Lower leg skin (tissue), 3 donors: ENCODE measurements around the gene TXLNA.

ENCODE experiments used
- CTCF ChIP-seq, 3 donors: fragments of 450-650 bp; IDR thresholded peaks; one replicate each; pipeline ENCODE4 v1.5.1; 2016; ENCODE audit warnings: antibody characterized with exemption in 3 of 3, mild to moderate bottlenecking in 3 of 3, moderate library complexity in 2 of 3
- POLR2A ChIP-seq, 2 donors: fragments of 450-650 bp; IDR thresholded peaks; one replicate each; pipeline ENCODE4 v1.6.1; 2016 to 2017; ENCODE audit warnings: antibody characterized with exemption in 2 of 2, mild to moderate bottlenecking in 1 of 2, moderate library complexity in 1 of 2

DNA sequence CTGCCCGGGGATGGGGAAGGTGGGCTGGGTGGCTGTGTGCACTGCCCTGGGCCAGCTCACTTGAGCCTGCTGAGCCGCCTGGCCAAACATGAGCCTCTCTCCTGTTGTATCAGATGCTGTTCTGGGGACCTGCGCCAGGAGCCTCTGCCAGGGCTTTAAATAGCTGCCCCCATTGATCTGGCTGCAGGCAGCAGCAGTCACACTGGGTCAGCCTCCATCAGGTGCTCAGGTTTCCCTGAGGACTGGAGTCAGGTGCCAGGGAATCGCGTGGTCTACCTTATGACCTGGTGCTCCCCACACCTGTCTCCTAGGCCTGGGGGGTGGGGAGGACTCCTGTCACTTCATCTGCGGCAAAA lies 20.2 kb downstream of the TXLNA start:
- no peak for TF ChIP-seq CTCF (IDR thresholded peaks at IDR 0.05)
- no peak for TF ChIP-seq POLR2A (IDR thresholded peaks at IDR 0.05)
